IPS DF 6.9 (cell line): ENCODE data around the gene PROM1.

Experiments
- DNase-seq: peaks from one replicate; pipeline ENCODE4 v3.0.0-alpha.2; 2013; ENCODE audit warnings: low read depth, low spot score
- H3K27ac ChIP-seq: one replicate; pipeline ENCODE4 v1.5.1; 2013; ENCODE audit warnings: low read length, control low read depth
- H3K27me3 ChIP-seq: 2 replicates; pipeline ENCODE4 v1.6.1; 2013; ENCODE audit warnings: mild to moderate bottlenecking, low read length; ENCODE audit not compliant: control insufficient read depth, insufficient read depth
- H3K36me3 ChIP-seq: 2 replicates; pipeline ENCODE4 v1.6.1; 2013; ENCODE audit warnings: low read length; ENCODE audit not compliant: control insufficient read depth, insufficient read depth
- H3K4me1 ChIP-seq: 2 replicates; pipeline ENCODE4 v1.6.1; 2013; ENCODE audit warnings: low read length; ENCODE audit not compliant: control insufficient read depth, insufficient read depth
- H3K4me3 ChIP-seq: 2 replicates; pipeline ENCODE4 v1.5.1; 2013; ENCODE audit warnings: mild to moderate bottlenecking, low read length
- H3K9me3 ChIP-seq: 2 replicates; pipeline ENCODE4 v1.6.1; 2013; ENCODE audit warnings: low read length, inconsistent platforms; ENCODE audit not compliant: control insufficient read depth, insufficient read depth
- WGBS: extraction: QIAGEN DNeasy Blood & Tissue Kit; methylation state at CpG from one replicate; pipeline ENCODE4 v1.1.7; 2013; ENCODE audit warnings: mixed read lengths, missing lambda C conversion rate; ENCODE audit not compliant: insufficient read length, insufficient coverage; 5-methylcytosine and 5-hydroxymethylcytosine counted together

PROM1 gene

DNA sequence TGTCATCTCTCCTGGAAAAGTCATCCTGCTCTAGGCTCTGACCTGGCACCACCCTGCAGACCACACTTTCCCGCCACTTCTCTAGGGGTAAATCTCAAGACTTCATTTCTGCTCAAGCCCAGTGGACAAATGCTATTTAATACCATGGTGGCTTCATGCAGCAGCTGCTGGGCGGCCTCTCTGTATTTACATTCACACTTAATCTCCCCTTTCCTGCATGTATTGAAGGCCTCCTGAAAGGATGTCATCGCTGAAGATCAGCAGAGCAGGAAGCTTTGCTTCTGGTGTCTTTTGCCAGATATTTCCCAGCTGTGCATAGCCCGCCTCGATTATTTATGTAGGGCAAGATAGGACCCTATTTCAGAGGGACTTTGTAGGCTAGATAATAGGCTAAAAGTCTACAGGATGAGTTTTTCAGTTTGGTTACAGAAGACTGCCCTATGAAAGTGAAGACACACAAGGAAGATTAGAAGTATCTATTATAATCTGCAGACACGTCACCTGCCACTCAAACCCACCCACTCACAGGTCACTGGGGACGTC, 17.2 kb downstream of the PROM1 start:
- Histone ChIP-seq H3K36me3 (0 out of 2 replicates have a peak, but pooled peaks cover 5% of the 10 kb centered on the region), H3K9me3 (no peaks in the 10 kb centered on the region), H3K4me3 (no peak overlapping the region), H3K27me3 (no peaks in the 10 kb centered on the region), H3K4me1 (peaks cover 5% of the 10 kb centered on the region), H3K27ac (no peak overlapping the region)
- DNase-seq, result no peak
- no CpG with 5 or more reads among the region's 7 CpGs for WGBS

DNA sequence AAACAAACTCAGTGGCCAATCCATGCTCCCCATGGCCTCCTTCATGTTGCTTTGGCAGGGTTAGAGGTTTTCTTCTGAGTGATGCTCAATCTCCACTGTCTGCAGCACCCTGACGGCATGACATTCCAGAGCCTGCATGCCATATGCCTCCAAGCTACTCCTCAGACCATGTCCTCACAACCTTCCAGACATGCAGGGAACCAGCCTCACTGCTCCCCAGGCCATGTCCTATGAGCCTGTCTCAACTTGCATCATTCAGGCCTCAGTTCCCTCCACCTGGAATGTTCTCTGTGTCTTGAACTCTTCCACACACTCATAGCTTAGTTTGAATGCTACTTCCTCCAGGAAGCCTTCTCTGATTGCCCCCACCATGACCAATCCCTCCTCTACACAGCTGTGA, 18.8 kb downstream of the PROM1 start:
- H3K4me1 ChIP-seq, result peaks cover 1% of the 10 kb centered on the region; the same call in 1 of the 2 replicates
- no CpG with 5 or more reads among the region's 1 CpG for WGBS
- H3K27me3 ChIP-seq, result no peaks in the 10 kb centered on the region

DNA sequence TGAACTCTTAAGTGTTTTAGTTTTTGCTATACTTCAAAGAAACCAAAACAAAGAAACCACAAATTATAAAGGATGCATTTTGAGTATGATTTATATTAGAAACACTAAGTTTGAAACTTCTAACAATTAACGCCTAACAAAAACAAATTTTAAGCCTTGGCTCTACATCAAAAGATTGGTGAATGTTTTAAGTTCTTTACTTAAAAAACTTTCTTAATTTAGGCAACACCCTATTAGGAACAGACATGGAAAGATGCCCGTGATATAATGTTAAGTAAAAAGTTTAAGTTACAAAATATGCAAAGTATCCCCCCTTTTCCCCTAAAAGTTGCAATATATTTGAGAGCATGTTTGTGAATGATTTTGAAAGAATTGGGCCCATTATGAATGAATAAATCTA, 21.2 kb downstream of the PROM1 start:
- H3K36me3 ChIP-seq, result 0 out of 2 replicates have a peak, but pooled peaks cover 5% of the 10 kb centered on the region
- no CpG with 5 or more reads among the region's 2 CpGs for WGBS
- H3K27me3 ChIP-seq, result no peaks in the 10 kb centered on the region
- no peak overlapping the region for H3K4me3 ChIP-seq
- no peak overlapping the region for H3K27ac ChIP-seq
- peaks cover 1% of the 10 kb centered on the region; the same call in 1 of the 2 replicates for H3K4me1 ChIP-seq
- no peak for DNase-seq
- no peaks in the 10 kb centered on the region for H3K9me3 ChIP-seq

More for the DNA sequence above, 18.8 kb downstream of the PROM1 start:
- Histone ChIP-seq H3K4me3 (no peak overlapping the region; the same call in 1 of the 2 replicates), H3K36me3 (0 out of 2 replicates have a peak, but pooled peaks cover 5% of the 10 kb centered on the region), H3K9me3 (no peaks in the 10 kb centered on the region), H3K27ac (no peak overlapping the region)
- no peak for DNase-seq

DNA sequence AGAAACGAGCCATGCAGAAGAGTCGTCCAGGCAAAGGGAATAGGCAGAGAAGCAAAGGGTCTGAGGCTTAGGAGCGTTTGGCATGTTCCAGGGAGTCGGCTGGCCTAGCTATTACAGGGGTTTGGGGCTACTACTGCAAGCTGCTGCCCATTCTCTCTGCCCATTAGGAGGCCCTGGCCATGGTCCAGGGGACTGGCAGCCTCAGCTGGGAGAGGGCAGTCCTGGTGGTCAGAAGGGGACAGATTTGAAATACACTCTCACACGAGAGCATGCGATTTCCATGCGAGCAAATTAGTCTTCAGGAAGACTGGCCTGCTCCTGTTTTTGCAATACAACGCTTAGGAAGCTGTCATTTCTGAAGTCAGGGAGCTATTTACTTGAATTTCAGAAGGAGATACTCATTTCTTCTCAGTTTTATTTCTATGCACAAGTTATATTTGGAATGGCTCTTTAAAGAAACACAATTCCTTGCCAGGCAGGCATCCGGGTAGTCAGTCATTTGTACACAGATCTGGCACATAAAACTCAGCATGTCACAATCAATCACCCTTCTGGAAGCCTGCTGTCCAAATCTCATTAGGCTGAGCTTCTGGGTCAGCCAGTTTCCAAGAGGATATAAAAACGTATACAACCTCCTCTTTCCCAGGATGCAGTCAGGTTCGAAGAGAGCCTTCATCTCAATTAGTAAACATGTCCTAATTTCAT, 27.0 kb downstream of the PROM1 start:
- DNase-seq, result no peak
- no peak overlapping the region for H3K27ac ChIP-seq
- H3K36me3 ChIP-seq, result no peaks in the 10 kb centered on the region; the same call in 1 of the 2 replicates
- WGBS, result no CpG with 5 or more reads among the region's 11 CpGs
- H3K27me3 ChIP-seq, result no peaks in the 10 kb centered on the region
- H3K4me3 ChIP-seq, result no peak overlapping the region; the same call in 1 of the 2 replicates
- H3K9me3 ChIP-seq, result no peaks in the 10 kb centered on the region
- no peaks in the 10 kb centered on the region for H3K4me1 ChIP-seq

DNA sequence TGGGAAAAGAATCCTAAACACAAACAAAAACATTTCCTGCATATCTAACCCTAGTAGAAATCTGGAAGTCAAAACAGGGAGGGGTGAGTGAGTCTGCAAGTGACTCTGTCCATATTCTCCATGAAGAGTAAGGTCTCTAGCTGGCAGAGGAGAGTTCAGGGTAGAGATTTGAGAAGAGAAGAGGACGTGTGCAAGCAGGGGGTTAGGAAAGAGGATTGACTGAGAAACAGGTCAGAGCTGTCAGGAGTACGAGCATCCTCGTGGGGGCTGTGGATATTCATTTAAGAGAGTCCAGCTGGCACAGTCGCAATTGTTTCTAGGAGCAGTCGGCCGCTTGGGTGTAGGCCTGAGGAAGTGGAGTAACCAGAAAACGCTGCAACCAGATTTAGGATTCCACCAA, 27.9 kb downstream of the PROM1 start:
- Histone ChIP-seq H3K4me1 (no peaks in the 10 kb centered on the region; the same call in 1 of the 2 replicates), H3K36me3 (no peaks in the 10 kb centered on the region; the same call in 1 of the 2 replicates), H3K27me3 (no peaks in the 10 kb centered on the region), H3K27ac (no peak overlapping the region), H3K9me3 (no peaks in the 10 kb centered on the region), H3K4me3 (no peak overlapping the region)
- no CpG with 5 or more reads among the region's 7 CpGs for WGBS
- DNase-seq, result no peak

DNA sequence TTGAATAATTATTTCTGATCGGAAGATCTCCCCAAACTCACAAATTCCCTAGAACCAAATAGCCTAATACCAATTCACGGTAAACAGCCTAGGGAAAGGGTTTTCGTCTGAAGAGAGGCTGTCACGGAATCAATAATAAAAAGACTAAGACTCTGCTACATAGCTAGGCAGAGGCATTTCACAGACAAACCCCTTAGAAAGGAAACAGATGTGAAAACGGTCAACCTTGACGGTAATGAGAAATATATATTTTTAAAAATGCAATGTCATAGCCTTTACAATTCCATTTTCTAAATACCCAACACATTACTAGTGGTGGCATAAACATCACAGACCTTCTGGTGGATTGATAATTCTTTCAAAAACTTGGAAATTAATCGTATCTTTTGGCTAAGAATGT, 28.4 kb downstream of the PROM1 start:
- DNase-seq, result no peak
- H3K4me1 ChIP-seq, result no peaks in the 10 kb centered on the region; the same call in 1 of the 2 replicates
- H3K36me3 ChIP-seq, result no peaks in the 10 kb centered on the region; the same call in 1 of the 2 replicates
- no peak overlapping the region for H3K27ac ChIP-seq
- H3K27me3 ChIP-seq, result no peaks in the 10 kb centered on the region
- H3K4me3 ChIP-seq, result no peak overlapping the region
- H3K9me3 ChIP-seq, result no peaks in the 10 kb centered on the region
- WGBS, result no CpG with 5 or more reads among the region's 7 CpGs

DNA sequence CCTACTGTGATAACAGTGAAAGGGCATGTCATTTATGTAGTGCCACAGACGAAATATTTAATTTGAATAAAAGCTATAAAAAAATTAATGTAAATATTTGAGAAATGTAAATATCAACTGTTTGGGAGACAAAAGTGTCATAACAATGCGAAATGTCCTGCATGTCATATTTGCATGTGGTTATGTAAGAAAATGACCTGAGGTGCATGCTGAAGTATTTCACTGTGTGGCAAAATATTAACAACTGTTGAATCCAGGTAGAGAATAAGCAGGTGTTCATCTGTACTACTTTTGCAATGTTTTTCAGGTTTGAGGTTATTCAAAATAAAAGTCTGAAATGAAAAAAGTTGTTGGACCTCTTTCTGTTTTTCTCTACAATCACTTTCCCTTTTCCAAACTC, 30.9 kb downstream of the PROM1 start:
- no peak for DNase-seq
- WGBS, result 100% methylated on average over 1 of the region's 2 CpGs
- no peaks in the 10 kb centered on the region for H3K27me3 ChIP-seq

DNA sequence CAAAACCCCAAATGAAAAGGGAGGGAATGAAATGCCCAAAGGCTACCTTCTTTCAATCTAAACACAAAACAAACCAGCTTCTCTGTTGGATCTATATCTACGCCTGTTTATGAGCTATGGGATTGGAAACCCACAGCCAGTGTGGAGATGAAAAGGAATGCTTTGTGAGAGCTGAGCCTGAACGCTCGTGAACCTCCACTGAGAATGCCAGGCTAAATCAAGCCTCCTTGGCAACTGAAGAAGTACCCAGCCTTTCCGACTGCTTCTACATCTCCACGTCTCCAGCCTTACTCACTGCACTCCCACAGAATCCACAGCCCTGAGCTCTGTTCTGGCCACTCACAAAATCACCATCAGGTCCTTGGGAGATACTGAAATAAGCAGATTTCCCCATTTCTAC, 31.8 kb downstream of the PROM1 start:
- DNase-seq, result no peak
- H3K27ac ChIP-seq, result no peak overlapping the region
- H3K36me3 ChIP-seq, result no peaks in the 10 kb centered on the region; the same call in 1 of the 2 replicates
- H3K9me3 ChIP-seq, result no peaks in the 10 kb centered on the region
- peaks cover 1% of the 10 kb centered on the region; the same call in 1 of the 2 replicates for H3K4me1 ChIP-seq
- H3K4me3 ChIP-seq, result no peak overlapping the region
- no peaks in the 10 kb centered on the region for H3K27me3 ChIP-seq
- WGBS, result no CpG with 5 or more reads among the region's 5 CpGs

More for the DNA sequence above, 30.9 kb downstream of the PROM1 start:
- no peaks in the 10 kb centered on the region; the same call in 1 of the 2 replicates for H3K36me3 ChIP-seq
- no peaks in the 10 kb centered on the region for H3K9me3 ChIP-seq
- peaks cover 1% of the 10 kb centered on the region; the same call in 1 of the 2 replicates for H3K4me1 ChIP-seq
- no peak overlapping the region for H3K4me3 ChIP-seq
- no peak overlapping the region for H3K27ac ChIP-seq

DNA sequence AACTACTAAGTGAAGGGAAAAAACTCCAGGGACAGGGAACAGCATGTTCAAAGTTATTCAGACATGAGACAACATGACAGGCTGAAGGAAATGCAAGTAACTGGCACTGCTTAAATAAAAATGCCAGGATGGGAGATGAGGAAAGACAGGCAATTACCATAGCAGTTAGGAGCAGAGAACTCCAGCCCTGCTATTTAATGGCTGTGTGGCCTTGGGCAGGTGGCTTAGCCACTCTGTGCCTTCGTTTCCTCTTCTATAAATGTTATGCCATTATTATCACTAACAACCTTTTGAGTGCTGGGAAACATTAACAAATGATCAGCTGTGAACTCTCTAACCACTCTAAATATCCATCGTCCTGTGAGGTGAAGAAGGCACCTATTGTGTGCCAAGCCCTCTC, 32.7 kb downstream of the PROM1 start:
- no peaks in the 10 kb centered on the region for H3K27me3 ChIP-seq
- no peaks in the 10 kb centered on the region for H3K9me3 ChIP-seq
- no peaks in the 10 kb centered on the region; the same call in 1 of the 2 replicates for H3K36me3 ChIP-seq
- H3K4me1 ChIP-seq, result peaks cover 1% of the 10 kb centered on the region; the same call in 1 of the 2 replicates
- no peak overlapping the region; the same call in 1 of the 2 replicates for H3K4me3 ChIP-seq
- no CpG with 5 or more reads among the region's 2 CpGs for WGBS
- H3K27ac ChIP-seq, result no peak overlapping the region
- no peak for DNase-seq

DNA sequence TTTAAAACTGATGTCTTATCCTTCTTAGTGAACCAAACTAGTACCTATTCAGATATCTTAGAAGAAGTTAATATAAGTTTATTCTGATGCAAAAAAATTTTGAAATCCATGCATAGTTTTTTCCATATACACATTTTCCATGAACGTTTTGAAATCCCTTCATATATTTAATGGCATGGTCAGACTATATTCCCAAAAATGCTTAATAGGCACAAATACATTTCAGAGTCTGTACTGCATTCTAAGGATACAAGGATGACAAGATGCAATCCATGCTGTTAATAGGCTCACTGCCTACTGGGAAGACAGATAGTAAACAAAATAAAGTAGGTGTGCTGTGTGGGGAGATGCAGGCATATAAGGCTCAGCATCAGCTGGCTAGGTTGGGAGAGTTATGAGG, 33.2 kb downstream of the PROM1 start:
- H3K4me3 ChIP-seq, result no peak overlapping the region
- H3K9me3 ChIP-seq, result no peaks in the 10 kb centered on the region
- peaks cover 1% of the 10 kb centered on the region; the same call in 1 of the 2 replicates for H3K4me1 ChIP-seq
- no CpG with 5 or more reads among the region's 1 CpG for WGBS
- DNase-seq, result no peak
- no peak overlapping the region for H3K27ac ChIP-seq
- no peaks in the 10 kb centered on the region for H3K27me3 ChIP-seq
- H3K36me3 ChIP-seq, result no peaks in the 10 kb centered on the region; the same call in 1 of the 2 replicates
